8988T (cell line): ENCODE measurements around the gene VAV2.

Experiments used
- DNase-seq: peaks from one replicate; pipeline ENCODE4 v3.0.0; 2011

VAV2 gene

DNA sequence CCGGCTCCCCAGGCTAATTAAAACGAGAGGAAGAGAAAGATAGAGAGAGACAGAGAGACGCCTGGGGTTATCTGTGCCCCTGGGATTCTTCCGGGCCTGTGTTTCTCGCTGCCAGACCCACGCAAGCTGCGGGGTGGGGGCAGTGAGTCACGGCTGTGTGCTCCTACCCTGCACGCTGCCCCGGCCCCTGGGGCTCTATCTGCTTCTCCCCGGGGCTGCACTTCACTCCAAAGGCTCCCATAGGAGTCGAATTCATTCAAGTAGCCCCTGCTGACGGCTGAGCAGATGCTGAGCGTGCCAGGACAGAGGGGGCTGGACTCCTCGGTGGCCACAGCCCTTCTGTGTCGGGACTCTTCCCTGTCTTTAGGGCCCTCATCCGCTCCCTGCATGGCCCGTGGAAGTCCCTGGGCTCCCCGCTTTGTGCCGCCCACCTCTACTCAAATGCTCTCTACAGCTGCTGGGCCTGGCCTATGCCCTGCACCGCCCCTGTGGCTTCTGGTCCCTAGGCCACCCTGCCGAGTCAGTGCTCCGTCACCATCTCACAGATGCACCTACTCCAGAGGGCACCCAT lies 276.7 kb downstream of the VAV2 start:
- no peak for DNase-seq

DNA sequence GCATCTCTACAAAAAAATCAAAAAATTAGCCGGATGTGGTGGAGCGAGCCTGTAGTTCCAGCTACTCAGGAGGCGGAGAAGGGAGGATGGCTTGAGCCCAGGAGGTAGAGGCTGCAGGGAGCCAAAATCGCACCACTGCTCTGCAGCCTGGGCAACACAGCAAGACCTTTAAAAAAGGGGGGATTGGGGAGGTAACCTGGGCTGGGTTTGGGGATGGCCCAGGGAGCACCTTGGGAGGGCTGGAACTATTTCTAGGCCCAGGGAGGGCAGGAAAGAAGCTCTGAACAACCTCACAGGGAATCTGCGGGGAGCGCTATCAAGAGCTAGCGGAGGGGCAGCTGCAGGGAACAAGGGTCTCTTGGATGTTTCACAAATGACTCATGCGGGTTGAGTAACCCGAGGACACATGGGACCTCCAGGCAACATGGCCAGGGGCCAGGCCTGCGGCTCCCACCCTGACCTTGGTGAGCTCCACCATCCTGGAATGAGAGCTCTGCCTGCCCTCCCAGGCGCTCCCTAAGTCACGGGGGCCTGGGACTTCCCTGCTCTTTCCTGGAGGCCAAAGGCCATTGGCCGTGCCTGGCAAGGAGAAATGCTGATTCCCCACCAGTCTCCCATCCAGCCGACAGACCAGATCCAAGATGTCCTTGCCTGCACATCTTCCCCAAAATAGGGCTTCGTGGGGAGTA lies 277.4 kb downstream of the VAV2 start:
- no peak for DNase-seq

DNA sequence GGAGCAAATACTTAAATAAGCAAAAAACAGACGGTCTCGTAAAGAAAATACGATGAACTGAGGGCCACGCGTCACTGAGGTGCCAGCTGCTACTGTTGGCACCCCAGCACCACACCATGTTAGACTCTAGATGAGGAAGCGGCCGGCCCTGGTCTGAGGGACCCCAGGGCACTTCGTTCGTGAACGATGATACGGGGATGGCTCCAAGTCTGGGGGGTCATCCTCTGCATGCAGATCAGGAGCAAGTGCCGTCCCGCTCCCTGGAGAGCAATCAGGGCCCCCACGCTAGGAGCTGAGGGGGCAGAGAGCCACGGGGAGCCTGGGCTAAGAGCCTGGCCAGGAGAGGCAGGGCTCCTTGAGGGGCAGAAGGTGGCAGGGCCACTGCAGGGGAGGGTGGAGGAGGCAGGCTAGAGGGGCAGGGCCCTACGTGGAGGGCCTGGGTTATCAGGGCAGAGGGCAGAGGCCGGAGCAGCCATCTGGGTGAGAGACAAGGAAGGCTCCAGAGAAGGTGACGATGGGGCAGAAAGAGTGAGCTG lies 278.1 kb downstream of the VAV2 start:
- no peak for DNase-seq

DNA sequence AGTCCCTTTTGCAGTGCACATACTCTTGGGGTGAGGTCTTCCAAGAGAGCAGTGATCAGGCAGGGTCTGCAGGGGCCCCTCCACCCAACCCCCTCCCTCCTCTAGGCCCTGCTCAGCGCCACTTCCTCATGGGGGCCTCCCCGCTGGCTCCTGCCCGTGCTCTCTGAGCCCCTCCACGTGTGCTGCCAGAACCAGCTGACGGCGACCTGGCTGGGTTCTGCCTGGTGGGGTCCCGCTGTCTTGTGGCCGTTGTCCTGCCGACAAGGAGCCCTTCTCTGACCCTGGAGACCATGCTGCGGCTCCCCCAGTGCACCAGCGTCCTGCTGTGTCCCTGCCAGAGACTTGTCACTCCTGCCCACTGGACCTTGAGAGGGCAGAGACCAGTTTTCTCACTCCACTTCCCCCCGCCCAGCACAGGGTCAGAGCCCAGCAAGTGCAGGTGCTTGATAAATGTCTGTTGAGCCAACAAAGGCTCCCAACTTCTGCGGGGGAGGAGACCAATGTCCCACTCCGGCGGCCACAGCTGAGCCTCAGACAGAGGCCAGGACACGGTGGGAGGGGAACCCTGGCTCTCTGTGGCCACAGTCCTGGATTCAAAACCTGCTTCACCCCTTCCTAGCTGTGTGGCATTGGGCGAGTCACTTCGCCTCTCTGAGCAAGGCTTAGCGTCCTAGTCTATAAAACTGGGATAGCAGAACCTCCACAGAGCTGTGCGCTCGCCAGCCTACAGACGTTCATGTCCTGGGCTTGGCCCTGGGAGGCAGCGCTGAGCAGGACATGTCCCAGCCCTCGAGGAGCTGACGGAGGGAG lies 278.8 kb downstream of the VAV2 start:
- DNase-seq: no peak

DNA sequence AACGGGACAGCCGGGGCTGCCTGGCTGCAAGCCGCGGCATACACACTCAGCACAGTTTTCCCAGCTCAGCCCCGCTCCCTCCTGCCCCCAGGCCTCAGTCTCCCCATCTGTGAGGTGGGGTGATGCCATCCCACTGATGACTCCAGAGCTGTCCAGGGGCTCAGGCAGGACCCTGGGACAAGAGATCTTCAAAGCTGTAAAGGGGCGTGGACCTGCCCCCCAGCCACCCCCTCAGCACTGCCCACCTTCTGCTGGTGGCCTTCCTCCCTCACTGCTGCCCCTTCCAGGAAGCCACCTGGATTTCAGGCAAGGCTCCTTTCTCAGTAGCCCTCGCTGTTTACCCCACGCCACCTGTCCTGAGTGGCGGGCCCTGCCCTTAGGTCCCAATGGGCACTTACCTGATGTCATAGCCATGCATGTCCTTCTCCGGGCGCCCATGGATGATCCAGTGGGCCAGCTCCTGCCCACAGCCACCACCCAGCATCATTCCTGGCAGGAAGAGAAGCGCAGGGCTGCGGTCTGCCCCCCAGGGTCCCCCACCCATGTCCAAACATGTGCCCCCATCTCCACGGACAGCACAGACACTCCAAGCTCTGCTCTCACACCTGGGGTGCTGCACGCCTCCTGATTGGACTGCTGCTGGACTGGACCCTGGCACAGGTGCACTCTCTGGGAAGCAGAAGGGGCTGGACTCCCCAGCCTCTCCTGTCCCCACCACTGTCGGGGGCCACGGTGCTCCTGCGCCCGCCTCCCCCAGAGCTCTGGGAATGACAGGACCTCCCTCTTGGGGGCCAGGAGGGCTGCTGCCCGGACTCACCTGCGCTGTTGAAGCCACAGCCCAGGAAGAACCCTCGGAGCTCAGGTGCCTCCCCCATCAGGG lies 279.7 kb downstream of the VAV2 start:
- DNase-seq: no peak
